Loucy (cell line): ENCODE data around the gene CMC2.

Source experiments
- H2AFZ ChIP-seq: fragments of 200-600 bp; sonication (generic); 2 replicates; pipeline ENCODE4 v1.6.0; 2016; ENCODE audit warnings: antibody characterized with exemption, mild to moderate bottlenecking, low read length, moderate library complexity
- H3F3A ChIP-seq: fragments of 200-600 bp; 2 replicates; pipeline ENCODE4 v1.6.0; 2016; ENCODE audit warnings: antibody characterized with exemption, low read depth, mild to moderate bottlenecking
- H3K27me3 ChIP-seq: fragments of 200-600 bp; sonication (generic); 2 replicates; pipeline ENCODE4 v1.6.1; 2014; ENCODE audit warnings: low read length, mild to moderate bottlenecking; ENCODE audit not compliant: insufficient read depth, poor library complexity, severe bottlenecking
- H3K36me3 ChIP-seq: fragments of 200-600 bp; sonication (generic); 2 replicates; pipeline ENCODE4 v1.6.1; 2016; ENCODE audit warnings: low read length; ENCODE audit not compliant: insufficient read depth
- H3K4me1 ChIP-seq: fragments of 200-600 bp; sonication (generic); 2 replicates; pipeline ENCODE4 v1.5.1; 2014; ENCODE audit warnings: low read length, mild to moderate bottlenecking; ENCODE audit not compliant: insufficient read depth, poor library complexity, severe bottlenecking
- H3K4me2 ChIP-seq: fragments of 200-600 bp; sonication (generic); 2 replicates; pipeline ENCODE4 v1.6.0; 2014; ENCODE audit warnings: antibody characterized with exemption, low read length, low read depth, mild to moderate bottlenecking; ENCODE audit not compliant: poor library complexity, severe bottlenecking
- H3K4me3 ChIP-seq: fragments of 200-600 bp; sonication (generic); 2 replicates; pipeline ENCODE4 v1.5.1; 2014; ENCODE audit warnings: low read length, mild to moderate bottlenecking, mixed read lengths; ENCODE audit not compliant: poor library complexity, severe bottlenecking
- H3K79me2 ChIP-seq: fragments of 200-600 bp; sonication (generic); 2 replicates; pipeline ENCODE4 v1.6.1; 2014; ENCODE audit warnings: low read length; ENCODE audit not compliant: insufficient read depth
- H3K9ac ChIP-seq: fragments of 200-600 bp; sonication (generic); 2 replicates; pipeline ENCODE4 v1.6.0; 2014; ENCODE audit warnings: mild to moderate bottlenecking, low read depth, low read length, moderate library complexity; ENCODE audit not compliant: poor library complexity, severe bottlenecking
- H3K9me2 ChIP-seq: fragments of 200-600 bp; sonication (generic); replicated peaks from 2 replicates; pipeline ENCODE4 v1.6.1; 2016; ENCODE audit warnings: low read depth, low read length, mixed read lengths
- H3K9me3 ChIP-seq: fragments of 200-600 bp; sonication (generic); 2 replicates; pipeline ENCODE4 v1.6.1; 2014; ENCODE audit warnings: mild to moderate bottlenecking, antibody characterized with exemption, low read length, low read depth; ENCODE audit not compliant: insufficient read depth
- H4K20me1 ChIP-seq: fragments of 200-600 bp; sonication (generic); 2 replicates; pipeline ENCODE4 v1.6.0; 2014; ENCODE audit warnings: antibody characterized with exemption, low read length, mild to moderate bottlenecking; ENCODE audit not compliant: insufficient read depth, poor library complexity, severe bottlenecking
- EZH2phosphoT487 ChIP-seq: fragments of 200-600 bp; IDR thresholded peaks from 2 replicates; pipeline ENCODE4 v1.6.1; 2018; ENCODE audit warnings: antibody characterized with exemption, mild to moderate bottlenecking, moderate library complexity, borderline replicate concordance
- TF ChIP-seq, protein P1 (sequence below): fragments of 200-600 bp; sonication (generic); conservative IDR thresholded peaks from 2 replicates; pipeline ENCODE4 v1.5.1; 2014; ENCODE audit warnings: mild to moderate bottlenecking, antibody characterized with exemption, low read length

The CMC2 gene

DNA sequence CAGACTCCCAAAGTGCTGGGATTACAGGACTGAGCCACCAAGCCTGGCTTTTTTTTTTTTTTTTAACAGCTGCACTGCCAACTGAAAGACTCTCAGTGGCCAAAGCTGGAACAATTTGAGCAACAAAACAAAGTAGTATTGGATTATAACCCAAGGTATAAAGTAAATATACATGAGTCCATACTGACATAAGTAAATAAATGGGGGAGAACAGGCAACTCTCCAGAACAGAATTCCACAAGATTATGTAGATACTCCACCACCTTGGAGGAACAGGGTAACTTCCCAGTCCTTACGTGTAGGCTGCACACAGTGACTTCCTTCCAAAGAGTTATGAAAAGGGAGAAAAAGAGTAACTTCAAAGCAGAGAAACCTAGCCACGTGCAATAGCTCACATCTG lies 15.7 kb downstream of the CMC2 start:
- H2AFZ ChIP-seq = no peak overlapping the region
- H4K20me1 ChIP-seq = peaks cover 7% of the 10 kb centered on the region
- H3K9ac ChIP-seq = no peak overlapping the region
- peaks cover 87% of the 10 kb centered on the region for H3K79me2 ChIP-seq
- H3K9me3 ChIP-seq = no peaks in the 10 kb centered on the region
- no peaks in the 10 kb centered on the region for H3F3A ChIP-seq
- H3K4me2 ChIP-seq = no peak overlapping the region
- TF ChIP-seq, protein P1, sequence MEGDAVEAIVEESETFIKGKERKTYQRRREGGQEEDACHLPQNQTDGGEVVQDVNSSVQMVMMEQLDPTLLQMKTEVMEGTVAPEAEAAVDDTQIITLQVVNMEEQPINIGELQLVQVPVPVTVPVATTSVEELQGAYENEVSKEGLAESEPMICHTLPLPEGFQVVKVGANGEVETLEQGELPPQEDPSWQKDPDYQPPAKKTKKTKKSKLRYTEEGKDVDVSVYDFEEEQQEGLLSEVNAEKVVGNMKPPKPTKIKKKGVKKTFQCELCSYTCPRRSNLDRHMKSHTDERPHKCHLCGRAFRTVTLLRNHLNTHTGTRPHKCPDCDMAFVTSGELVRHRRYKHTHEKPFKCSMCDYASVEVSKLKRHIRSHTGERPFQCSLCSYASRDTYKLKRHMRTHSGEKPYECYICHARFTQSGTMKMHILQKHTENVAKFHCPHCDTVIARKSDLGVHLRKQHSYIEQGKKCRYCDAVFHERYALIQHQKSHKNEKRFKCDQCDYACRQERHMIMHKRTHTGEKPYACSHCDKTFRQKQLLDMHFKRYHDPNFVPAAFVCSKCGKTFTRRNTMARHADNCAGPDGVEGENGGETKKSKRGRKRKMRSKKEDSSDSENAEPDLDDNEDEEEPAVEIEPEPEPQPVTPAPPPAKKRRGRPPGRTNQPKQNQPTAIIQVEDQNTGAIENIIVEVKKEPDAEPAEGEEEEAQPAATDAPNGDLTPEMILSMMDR = no peak
- no peak for TF ChIP-seq EZH2phosphoT487
- no peaks in the 10 kb centered on the region for H3K9me2 ChIP-seq
- H3K27me3 ChIP-seq = no peaks in the 10 kb centered on the region
- H3K4me1 ChIP-seq = peaks cover 4% of the 10 kb centered on the region
- peaks cover 25% of the 10 kb centered on the region; the same call in 1 of the 2 replicates for H3K36me3 ChIP-seq
- no peak overlapping the region for H3K4me3 ChIP-seq

DNA sequence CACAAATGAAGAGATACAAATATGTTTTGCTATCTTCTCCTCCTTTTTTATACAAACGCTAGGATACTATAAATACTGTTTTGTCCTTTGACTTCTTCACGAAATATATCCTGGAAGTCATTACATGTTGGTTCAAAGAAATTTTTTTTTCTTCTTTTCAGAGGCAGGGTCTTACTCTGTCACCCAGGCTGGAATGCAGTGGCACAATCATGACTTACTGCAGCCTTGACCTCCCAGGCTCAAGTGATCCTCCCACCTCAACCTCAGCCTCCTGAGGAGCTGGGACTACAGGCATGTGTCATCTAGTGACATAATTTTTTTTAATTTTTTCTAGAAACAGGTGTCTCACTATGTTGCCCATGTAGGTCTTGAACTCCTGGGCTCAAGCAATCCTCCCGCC lies 16.1 kb downstream of the CMC2 start:
- Histone ChIP-seq H3F3A (no peaks in the 10 kb centered on the region), H3K4me3 (no peak overlapping the region), H3K27me3 (no peaks in the 10 kb centered on the region), H3K4me1 (peaks cover 7% of the 10 kb centered on the region), H3K9ac (no peak overlapping the region), H3K79me2 (peaks cover 87% of the 10 kb centered on the region), H3K36me3 (peaks cover 24% of the 10 kb centered on the region; the same call in 1 of the 2 replicates), H3K9me3 (no peaks in the 10 kb centered on the region), H2AFZ (no peak overlapping the region), H3K4me2 (no peak overlapping the region), H3K9me2 (no peaks in the 10 kb centered on the region), H4K20me1 (peaks cover 3% of the 10 kb centered on the region)
- TF ChIP-seq, protein P1 = no peak
- TF ChIP-seq EZH2phosphoT487 = no peak

DNA sequence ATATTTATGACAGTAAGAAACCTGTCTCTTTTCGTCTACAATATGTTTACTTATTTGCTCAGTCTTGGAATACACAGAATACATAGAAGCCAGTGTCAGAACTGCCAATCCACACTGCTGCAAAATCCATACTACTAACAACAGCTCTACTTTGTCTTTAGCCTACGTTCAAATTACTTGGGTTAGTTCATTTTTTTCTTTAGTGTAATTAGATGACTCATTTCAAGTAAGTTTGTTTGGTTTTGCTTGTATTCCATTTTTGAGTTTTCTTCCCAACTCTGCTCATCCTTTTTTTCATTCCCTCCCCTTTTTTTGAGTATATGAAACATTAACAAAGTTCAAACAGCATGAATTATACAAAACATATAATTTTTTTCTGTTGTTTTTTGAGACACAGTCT lies 16.9 kb downstream of the CMC2 start:
- peaks cover 85% of the 10 kb centered on the region for H3K79me2 ChIP-seq
- H3K4me2 ChIP-seq = no peak overlapping the region
- H2AFZ ChIP-seq = no peak overlapping the region
- H3K9me2 ChIP-seq = no peaks in the 10 kb centered on the region
- H3K27me3 ChIP-seq = no peaks in the 10 kb centered on the region
- no peak overlapping the region for H3K4me3 ChIP-seq
- H3K9ac ChIP-seq = no peak overlapping the region
- H4K20me1 ChIP-seq = peaks cover 3% of the 10 kb centered on the region
- H3F3A ChIP-seq = no peaks in the 10 kb centered on the region
- H3K36me3 ChIP-seq = peaks cover 19% of the 10 kb centered on the region; the same call in 1 of the 2 replicates
- H3K4me1 ChIP-seq = peaks cover 10% of the 10 kb centered on the region
- no peaks in the 10 kb centered on the region for H3K9me3 ChIP-seq
- TF ChIP-seq EZH2phosphoT487 = no peak
- TF ChIP-seq, protein P1 = no peak
